Heart left ventricle (tissue), 16 donors: Measurements from ENCODE around the gene DDX56. TPM values are rescaled to one million over a fixed set of nuclear protein-coding genes. Genes with fewer than 3 reads are reported as not detected.

Experiments
- ATAC-seq, 4 donors: fragments of 200-7000 bp; cut with Tn5 transposase; one replicate each; pipeline ENCODE4 v1.9.1; 2020 to 2022; ENCODE audit warnings: moderate library complexity in 4 of 4, mild to moderate bottlenecking in 3 of 4, moderate number of reproducible peaks in 1 of 4
- DNase-seq, 5 donors: peaks; one replicate each; pipeline ENCODE4 v3.0.0-alpha.2; 2020
- H3K27ac ChIP-seq, 12 donors: fragments of 200-600 bp; sonication (generic) in 4 of 12; one replicate each; pipeline versions ENCODE4 v1.5.0 to v1.8.0; 2016 to 2022; ENCODE audit warnings: mild to moderate bottlenecking in 2 of 12
- H3K27me3 ChIP-seq, 9 donors: fragments of 200-600 bp; sonication (generic) in 2 of 9; one replicate each; pipeline versions ENCODE4 v1.5.1 to v1.8.0; 2016 to 2022; ENCODE audit warnings: mild to moderate bottlenecking in 3 of 9
- H3K36me3 ChIP-seq, 9 donors: fragments of 200-600 bp; sonication (generic) in 2 of 9; one replicate each; pipeline versions ENCODE4 v1.5.0 to v1.8.0; 2018 to 2022; ENCODE audit warnings: mild to moderate bottlenecking in 2 of 9
- H3K4me1 ChIP-seq, 12 donors: fragments of 200-600 bp; sonication (generic) in 4 of 12; one replicate each; pipeline versions ENCODE4 v1.5.0 to v1.8.0; 2016 to 2022; ENCODE audit warnings: mild to moderate bottlenecking in 3 of 12
- H3K4me3 ChIP-seq, 12 donors: fragments of 200-600 bp; sonication (generic) in 4 of 12; one replicate each; pipeline versions ENCODE4 v1.5.0 to v1.8.0; 2017 to 2022; ENCODE audit warnings: mild to moderate bottlenecking in 9 of 12, moderate library complexity in 4 of 12
- H3K9me3 ChIP-seq, 12 donors: fragments of 200-600 bp; sonication (generic) in 4 of 12; one replicate each; pipeline versions ENCODE4 v1.5.0 to v1.8.0; 2016 to 2022; ENCODE audit warnings: mild to moderate bottlenecking in 1 of 12
- CTCF ChIP-seq, 12 donors: fragments of 200-600 bp; sonication (generic) in 4 of 12; IDR thresholded peaks; one replicate each; pipeline versions ENCODE4 v1.5.0 to v1.8.0; 2018 to 2022; ENCODE audit warnings: antibody characterized with exemption in 12 of 12, mild to moderate bottlenecking in 5 of 12
- POLR2A ChIP-seq, 2 donors: fragments of 450-650 bp; IDR thresholded peaks; one replicate each; pipeline ENCODE4 v1.6.1; 2017; ENCODE audit warnings: antibody characterized with exemption in 2 of 2, mild to moderate bottlenecking in 2 of 2, moderate library complexity in 2 of 2
- WGBS, 4 donors: extraction: QIAGEN DNeasy Blood & Tissue Kit in 2 of 4; methylation state at CpG; one replicate each; pipeline versions ENCODE4 v1.1.5 to v1.1.7; 2013 to 2018; 5-methylcytosine and 5-hydroxymethylcytosine counted together
- intact Hi-C, 10 donors: fragments of 100-400 bp; cut with DNase I; formaldehyde crosslinking; loops; one replicate each; pipeline versions ENCODE4 v1.11.1 to v1.14.2; 2022
- polyA plus RNA-seq, 2 donors: library from polyadenylated mRNA; stranded (reverse); fragments of 200-250 nt; gene quantifications; one replicate each; pipeline ENCODE4 v1.2.3, GENCODE V29; 2013
- total RNA-seq, 9 donors: library from RNA; depleted of rRNA in 2 of 9; stranded (reverse); fragments of >200 nt in 2 of 9; fragmentation: NEBNext Ultra II Directional in 3 of 9; extraction: Animal tissue kit (Norgen Biotek cat#: 25700) in 3 of 9; gene quantifications; one replicate each; pipeline versions ENCODE4 v1.1.0 to v1.2.4, GENCODE V29; 2016 to 2023
- donor health status: ischemic (EF 13 %, LVEDD 7.1; RV severe dilation, severe dysfunction).
- donor health status: healthy with polysubstance abuse.
- donor health status: DM: no; HTN: yes; CAD: no.
- donor health status: DM: no; HTN: no; CAD: no.
- donor health status: ischemic (EF 25% LVEDD 6.9; RV normal size, moderate dysfunction).
- donor health status: ischemic (EF 25% LVEDD 5.7; RV mildly dilated, moderate dysfunction).
- donor health status: healthy.
- donor health status: DM: yes; HTN: yes; CAD: no.
- donor health status: ischemic (EF 35%, LVEDD 5.7; RV mildly dilated, moderate dysfunction).
- donor health status: nonischemic (EF 11% LVEDD 7.7; RV severe dilation, severe dysfunction).
- donor health status: DM: yes; HTN: yes; CAD: no.
- donor health status: PGD.
- donor health status: ischemic (EF 29% LVEDD 5.4; RV normal size, mild dysfunction).
- donor health status: nonischemic (EF 23%, LVEDD 6.1; RV moderate dilation, normal function).

The DDX56 gene
- total and polyA plus RNA-seq, 11 donors = 19.4 to 43.4 (median 28.7) TPM

GRCh38 chr7:44608916-44609648 is 35.4 kb upstream of the DDX56 start:
- Histone ChIP-seq H3K4me1 (peaks cover 0 to 44% (median 26%) of the 10 kb centered on the region in 12 donors), H3K4me3 (no peak overlapping the region), H3K27ac (peak overlapping the region in 4 of 12 donors; percentile 14 to 99 (median 64)), H3K36me3 (no peaks in the 10 kb centered on the region), H3K9me3 (no peaks in the 10 kb centered on the region), H3K27me3 (no peaks in the 10 kb centered on the region)
- 58 to 78% (median 71%) methylated on average over 14 of the region's 14 CpGs for WGBS, 4 donors
- no peak for TF ChIP-seq CTCF (IDR thresholded peaks at IDR 0.05)
- TF ChIP-seq POLR2A (IDR thresholded peaks at IDR 0.05) = no peak
- DNase-seq = no peak
- ATAC-seq = no peak
- intact Hi-C loops = loop anchor here in 7 of 10 donors (5.0 to 10.0 kb wide), 6 partner anchors 33 to 238 kb away; partner anchors contain the start of genes H2AZ2 (in 2 of the 7) and ZMIZ2 (in 2 of the 7)

DNA sequence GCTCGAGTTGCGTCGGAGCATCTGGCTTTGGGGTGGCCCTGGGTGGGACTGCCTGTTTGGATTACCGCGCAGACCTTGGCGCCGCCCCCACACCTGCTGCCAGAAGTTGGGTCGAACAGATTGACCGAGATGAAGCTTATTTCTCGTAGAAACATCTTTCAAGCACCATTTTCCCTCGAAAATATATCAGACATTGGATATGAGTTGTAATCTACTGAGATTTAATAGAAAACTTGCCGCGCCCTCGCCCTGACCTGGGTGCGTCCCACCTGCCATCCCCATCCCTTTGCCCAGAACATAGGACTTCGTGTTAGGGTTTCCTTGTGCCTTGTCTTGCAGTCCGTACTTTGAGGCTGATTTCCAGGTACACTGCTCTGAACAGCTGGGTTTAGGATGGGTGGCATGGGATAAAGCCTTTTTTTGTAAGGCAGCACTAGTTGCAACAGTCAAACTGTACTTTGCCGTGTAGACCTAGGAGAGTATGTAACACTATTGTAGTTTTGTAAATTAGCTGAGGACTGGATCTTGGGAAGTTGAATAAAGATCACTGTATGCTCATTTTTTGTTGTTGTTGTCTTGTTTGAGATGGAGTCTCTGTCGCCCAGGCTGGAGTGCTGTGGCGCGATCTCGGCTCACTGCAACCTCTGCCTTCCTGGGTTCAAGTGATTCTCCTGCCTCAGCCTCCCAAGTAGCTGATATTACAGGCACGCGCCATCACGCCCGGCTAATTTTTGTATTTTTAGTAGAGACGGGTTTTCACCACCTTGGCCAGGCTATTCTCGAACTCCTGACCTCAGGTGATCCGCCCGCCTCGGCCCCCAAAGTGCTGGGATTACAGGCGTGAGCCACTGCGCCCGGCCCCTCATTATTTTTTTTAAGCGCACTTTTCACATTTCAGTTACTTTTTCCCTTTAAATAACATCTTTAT is 33.7 kb upstream of the DDX56 start:
- H3K9me3 ChIP-seq = no peaks in the 10 kb centered on the region
- DNase-seq = no peak
- TF ChIP-seq CTCF (IDR thresholded peaks at IDR 0.05) = no peak
- TF ChIP-seq POLR2A (IDR thresholded peaks at IDR 0.05) = no peak
- H3K27me3 ChIP-seq = no peaks in the 10 kb centered on the region
- H3K27ac ChIP-seq = peak overlapping the region; percentile 93 to 99 (median 98)
- peak overlapping the region; percentile 46 to 93 (median 75) for H3K4me3 ChIP-seq
- H3K4me1 ChIP-seq = peaks cover 0 to 39% (median 25%) of the 10 kb centered on the region in 12 donors
- WGBS, 4 donors = 45 to 48% (median 47%) methylated on average over 32 to 35 of the region's 35 CpGs
- intact Hi-C loops = loop anchor here in 8 of 10 donors (2.0 to 10.0 kb wide), 9 partner anchors 27 to 240 kb away; partner anchors contain the start of genes ZMIZ2 (in 3 of the 8), H2AZ2 (in 2 of the 8) and PPIA (in 2 of the 8)
- no peaks in the 10 kb centered on the region for H3K36me3 ChIP-seq
- ATAC-seq = no peak

GRCh38 chr7:44606341-44607140 is 32.8 kb upstream of the DDX56 start, which contains the start of gene OGDH:
TSS of gene OGDH (plus strand) at chr7:44606627. CDS start at chr7:44624344, 17,717 bp downstream.
- TF ChIP-seq POLR2A (IDR thresholded peaks at IDR 0.05) = peak; percentile 85 to 96
- TF ChIP-seq CTCF (IDR thresholded peaks at IDR 0.05) = no peak
- H3K9me3 ChIP-seq = no peaks in the 10 kb centered on the region
- H3K4me1 ChIP-seq = peaks cover 0 to 33% (median 23%) of the 10 kb centered on the region in 12 donors
- DNase-seq (peak; percentile 99 to 100 (median 99)), ATAC-seq (peak; percentile 94 to 99 (median 96))
- intact Hi-C loops = loop anchor here in 8 of 10 donors (1.0 to 10.0 kb wide), 15 partner anchors 24 to 242 kb away; partner anchors contain the start of genes ZMIZ2 (in 4 of the 8), H2AZ2 (in 3 of the 8), PPIA (in 2 of the 8) and TMED4 (in 1 of the 8)
- no peaks in the 10 kb centered on the region for H3K27me3 ChIP-seq
- H3K27ac ChIP-seq = peak within 1 kb of the TSS; percentile 93 to 99 (median 98)
- no peaks in the 10 kb centered on the region for H3K36me3 ChIP-seq
- whole genome bisulfite sequencing, 4 donors = 0 to 1% (median 1%) methylated on average over 27 to 93 of the region's 93 CpGs
- H3K4me3 ChIP-seq = peak within 1 kb of the TSS; percentile 47 to 93 (median 75)
